GM23338 (cell line): Measurements from ENCODE around the gene MTMR1.

Experiments
- CREB1 ChIP-seq: fragments of 250-450 bp; sonication (Bioruptor Pico); IDR thresholded peaks from 2 replicates; pipeline ENCODE4 v1.5.0; 2020; ENCODE audit warnings: low read depth, mild to moderate bottlenecking, moderate library complexity
- CTCF ChIP-seq, 2 experiments: fragments of 200-600 bp in 1 of 2; sonication (generic) in 1 of 2; conservative IDR thresholded peaks; 2 replicates each; pipeline versions ENCODE4 v1.5.1 to v1.6.1; 2016 to 2017; ENCODE audit warnings: antibody characterized with exemption in 2 of 2, low read depth in 2 of 2, mild to moderate bottlenecking in 2 of 2, moderate library complexity in 1 of 2
- EZH2 ChIP-seq: fragments of 200-600 bp; sonication (generic); IDR thresholded peaks from one replicate; pipeline ENCODE4 v1.8.0; 2017; ENCODE audit warnings: antibody characterized with exemption, mild to moderate bottlenecking, low read depth; ENCODE audit not compliant: unreplicated experiment
- EZH2phosphoT487 ChIP-seq: fragments of 200-600 bp; sonication (generic); IDR thresholded peaks from one replicate; pipeline ENCODE4 v1.8.1; 2018; ENCODE audit warnings: antibody characterized with exemption; ENCODE audit not compliant: unreplicated experiment
- NANOG ChIP-seq: IDR thresholded peaks from 2 replicates; pipeline ENCODE4 v1.6.1; 2016; ENCODE audit warnings: antibody characterized with exemption, borderline replicate concordance
- POLR2AphosphoS5 ChIP-seq: IDR thresholded peaks from 2 replicates; pipeline ENCODE4 v1.6.1; 2016; ENCODE audit warnings: antibody characterized with exemption, low read depth
- STAT1 ChIP-seq: IDR thresholded peaks from one replicate; pipeline ENCODE4 v1.6.1; 2016; ENCODE audit warnings: antibody characterized with exemption; ENCODE audit not compliant: unreplicated experiment
- TF ChIP-seq, protein P1 (sequence below): IDR thresholded peaks from one replicate; pipeline ENCODE4 v1.6.1; 2018; ENCODE audit warnings: antibody characterized with exemption; ENCODE audit not compliant: unreplicated experiment
- TF ChIP-seq, protein P2 (sequence below): fragments of 250-450 bp; sonication (Bioruptor Pico); IDR thresholded peaks from 2 replicates; pipeline ENCODE4 v1.5.0; 2020; ENCODE audit warnings: mild to moderate bottlenecking, moderate library complexity
- TF ChIP-seq, protein P3 (sequence below): IDR thresholded peaks from 2 replicates; pipeline ENCODE4 v1.6.1; 2016; ENCODE audit warnings: antibody characterized with exemption

GRCh38 chrX:150655788-150656187, 37.4 kb upstream of the MTMR1 start:
- no peak for TF ChIP-seq CTCF (conservative IDR thresholded peaks at IDR 0.05; ENCODE audit: low read depth in 2 of 2)
- TF ChIP-seq EZH2phosphoT487: no peak
- TF ChIP-seq POLR2AphosphoS5: no peak
- TF ChIP-seq, protein P1, sequence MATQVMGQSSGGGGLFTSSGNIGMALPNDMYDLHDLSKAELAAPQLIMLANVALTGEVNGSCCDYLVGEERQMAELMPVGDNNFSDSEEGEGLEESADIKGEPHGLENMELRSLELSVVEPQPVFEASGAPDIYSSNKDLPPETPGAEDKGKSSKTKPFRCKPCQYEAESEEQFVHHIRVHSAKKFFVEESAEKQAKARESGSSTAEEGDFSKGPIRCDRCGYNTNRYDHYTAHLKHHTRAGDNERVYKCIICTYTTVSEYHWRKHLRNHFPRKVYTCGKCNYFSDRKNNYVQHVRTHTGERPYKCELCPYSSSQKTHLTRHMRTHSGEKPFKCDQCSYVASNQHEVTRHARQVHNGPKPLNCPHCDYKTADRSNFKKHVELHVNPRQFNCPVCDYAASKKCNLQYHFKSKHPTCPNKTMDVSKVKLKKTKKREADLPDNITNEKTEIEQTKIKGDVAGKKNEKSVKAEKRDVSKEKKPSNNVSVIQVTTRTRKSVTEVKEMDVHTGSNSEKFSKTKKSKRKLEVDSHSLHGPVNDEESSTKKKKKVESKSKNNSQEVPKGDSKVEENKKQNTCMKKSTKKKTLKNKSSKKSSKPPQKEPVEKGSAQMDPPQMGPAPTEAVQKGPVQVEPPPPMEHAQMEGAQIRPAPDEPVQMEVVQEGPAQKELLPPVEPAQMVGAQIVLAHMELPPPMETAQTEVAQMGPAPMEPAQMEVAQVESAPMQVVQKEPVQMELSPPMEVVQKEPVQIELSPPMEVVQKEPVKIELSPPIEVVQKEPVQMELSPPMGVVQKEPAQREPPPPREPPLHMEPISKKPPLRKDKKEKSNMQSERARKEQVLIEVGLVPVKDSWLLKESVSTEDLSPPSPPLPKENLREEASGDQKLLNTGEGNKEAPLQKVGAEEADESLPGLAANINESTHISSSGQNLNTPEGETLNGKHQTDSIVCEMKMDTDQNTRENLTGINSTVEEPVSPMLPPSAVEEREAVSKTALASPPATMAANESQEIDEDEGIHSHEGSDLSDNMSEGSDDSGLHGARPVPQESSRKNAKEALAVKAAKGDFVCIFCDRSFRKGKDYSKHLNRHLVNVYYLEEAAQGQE: no peak
- no peak for TF ChIP-seq STAT1
- no peak for TF ChIP-seq EZH2
- TF ChIP-seq CREB1 (CRISPR knock-in tag): no peak
- TF ChIP-seq, protein P2, sequence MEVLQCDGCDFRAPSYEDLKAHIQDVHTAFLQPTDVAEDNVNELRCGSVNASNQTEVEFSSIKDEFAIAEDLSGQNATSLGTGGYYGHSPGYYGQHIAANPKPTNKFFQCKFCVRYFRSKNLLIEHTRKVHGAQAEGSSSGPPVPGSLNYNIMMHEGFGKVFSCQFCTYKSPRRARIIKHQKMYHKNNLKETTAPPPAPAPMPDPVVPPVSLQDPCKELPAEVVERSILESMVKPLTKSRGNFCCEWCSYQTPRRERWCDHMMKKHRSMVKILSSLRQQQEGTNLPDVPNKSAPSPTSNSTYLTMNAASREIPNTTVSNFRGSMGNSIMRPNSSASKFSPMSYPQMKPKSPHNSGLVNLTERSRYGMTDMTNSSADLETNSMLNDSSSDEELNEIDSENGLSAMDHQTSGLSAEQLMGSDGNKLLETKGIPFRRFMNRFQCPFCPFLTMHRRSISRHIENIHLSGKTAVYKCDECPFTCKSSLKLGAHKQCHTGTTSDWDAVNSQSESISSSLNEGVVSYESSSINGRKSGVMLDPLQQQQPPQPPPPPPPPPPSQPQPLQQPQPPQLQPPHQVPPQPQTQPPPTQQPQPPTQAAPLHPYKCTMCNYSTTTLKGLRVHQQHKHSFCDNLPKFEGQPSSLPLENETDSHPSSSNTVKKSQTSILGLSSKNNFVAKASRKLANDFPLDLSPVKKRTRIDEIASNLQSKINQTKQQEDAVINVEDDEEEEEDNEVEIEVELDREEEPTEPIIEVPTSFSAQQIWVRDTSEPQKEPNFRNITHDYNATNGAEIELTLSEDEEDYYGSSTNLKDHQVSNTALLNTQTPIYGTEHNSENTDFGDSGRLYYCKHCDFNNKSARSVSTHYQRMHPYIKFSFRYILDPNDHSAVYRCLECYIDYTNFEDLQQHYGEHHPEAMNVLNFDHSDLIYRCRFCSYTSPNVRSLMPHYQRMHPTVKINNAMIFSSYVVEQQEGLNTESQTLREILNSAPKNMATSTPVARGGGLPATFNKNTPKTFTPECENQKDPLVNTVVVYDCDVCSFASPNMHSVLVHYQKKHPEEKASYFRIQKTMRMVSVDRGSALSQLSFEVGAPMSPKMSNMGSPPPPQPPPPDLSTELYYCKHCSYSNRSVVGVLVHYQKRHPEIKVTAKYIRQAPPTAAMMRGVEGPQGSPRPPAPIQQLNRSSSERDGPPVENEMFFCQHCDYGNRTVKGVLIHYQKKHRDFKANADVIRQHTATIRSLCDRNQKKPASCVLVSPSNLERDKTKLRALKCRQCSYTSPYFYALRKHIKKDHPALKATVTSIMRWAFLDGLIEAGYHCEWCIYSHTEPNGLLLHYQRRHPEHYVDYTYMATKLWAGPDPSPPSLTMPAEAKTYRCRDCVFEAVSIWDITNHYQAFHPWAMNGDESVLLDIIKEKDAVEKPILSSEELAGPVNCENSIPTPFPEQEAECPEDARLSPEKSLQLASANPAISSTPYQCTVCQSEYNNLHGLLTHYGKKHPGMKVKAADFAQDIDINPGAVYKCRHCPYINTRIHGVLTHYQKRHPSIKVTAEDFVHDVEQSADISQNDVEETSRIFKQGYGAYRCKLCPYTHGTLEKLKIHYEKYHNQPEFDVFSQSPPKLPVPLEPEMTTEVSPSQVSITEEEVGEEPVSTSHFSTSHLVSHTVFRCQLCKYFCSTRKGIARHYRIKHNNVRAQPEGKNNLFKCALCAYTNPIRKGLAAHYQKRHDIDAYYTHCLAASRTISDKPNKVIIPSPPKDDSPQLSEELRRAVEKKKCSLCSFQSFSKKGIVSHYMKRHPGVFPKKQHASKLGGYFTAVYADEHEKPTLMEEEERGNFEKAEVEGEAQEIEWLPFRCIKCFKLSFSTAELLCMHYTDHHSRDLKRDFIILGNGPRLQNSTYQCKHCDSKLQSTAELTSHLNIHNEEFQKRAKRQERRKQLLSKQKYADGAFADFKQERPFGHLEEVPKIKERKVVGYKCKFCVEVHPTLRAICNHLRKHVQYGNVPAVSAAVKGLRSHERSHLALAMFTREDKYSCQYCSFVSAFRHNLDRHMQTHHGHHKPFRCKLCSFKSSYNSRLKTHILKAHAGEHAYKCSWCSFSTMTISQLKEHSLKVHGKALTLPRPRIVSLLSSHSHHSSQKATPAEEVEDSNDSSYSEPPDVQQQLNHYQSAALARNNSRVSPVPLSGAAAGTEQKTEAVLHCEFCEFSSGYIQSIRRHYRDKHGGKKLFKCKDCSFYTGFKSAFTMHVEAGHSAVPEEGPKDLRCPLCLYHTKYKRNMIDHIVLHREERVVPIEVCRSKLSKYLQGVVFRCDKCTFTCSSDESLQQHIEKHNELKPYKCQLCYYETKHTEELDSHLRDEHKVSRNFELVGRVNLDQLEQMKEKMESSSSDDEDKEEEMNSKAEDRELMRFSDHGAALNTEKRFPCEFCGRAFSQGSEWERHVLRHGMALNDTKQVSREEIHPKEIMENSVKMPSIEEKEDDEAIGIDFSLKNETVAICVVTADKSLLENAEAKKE (CRISPR knock-in tag): no peak
- TF ChIP-seq NANOG: no peak
- TF ChIP-seq, protein P3, sequence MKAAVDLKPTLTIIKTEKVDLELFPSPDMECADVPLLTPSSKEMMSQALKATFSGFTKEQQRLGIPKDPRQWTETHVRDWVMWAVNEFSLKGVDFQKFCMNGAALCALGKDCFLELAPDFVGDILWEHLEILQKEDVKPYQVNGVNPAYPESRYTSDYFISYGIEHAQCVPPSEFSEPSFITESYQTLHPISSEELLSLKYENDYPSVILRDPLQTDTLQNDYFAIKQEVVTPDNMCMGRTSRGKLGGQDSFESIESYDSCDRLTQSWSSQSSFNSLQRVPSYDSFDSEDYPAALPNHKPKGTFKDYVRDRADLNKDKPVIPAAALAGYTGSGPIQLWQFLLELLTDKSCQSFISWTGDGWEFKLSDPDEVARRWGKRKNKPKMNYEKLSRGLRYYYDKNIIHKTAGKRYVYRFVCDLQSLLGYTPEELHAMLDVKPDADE: no peak
